GM19438 (cell line): ENCODE measurements around the gene SUMO3.

Experiments used
- ATAC-seq: cut with Tn5 transposase; IDR thresholded peaks from one replicate; pipeline ENCODE4 v1.9.1; 2021; ENCODE audit warnings: low read depth; ENCODE audit not compliant: unreplicated experiment

The SUMO3 gene

GRCh38 chr21:44847261-44848056, 29.6 kb upstream of the SUMO3 start:
- ATAC-seq = no peak

GRCh38 chr21:44846485-44847260, 28.8 kb upstream of the SUMO3 start:
- no peak for ATAC-seq

- no peak for ATAC-seq
Measured at GRCh38 chr21:44846224-44846484, 28.3 kb upstream of the SUMO3 start.

DNA sequence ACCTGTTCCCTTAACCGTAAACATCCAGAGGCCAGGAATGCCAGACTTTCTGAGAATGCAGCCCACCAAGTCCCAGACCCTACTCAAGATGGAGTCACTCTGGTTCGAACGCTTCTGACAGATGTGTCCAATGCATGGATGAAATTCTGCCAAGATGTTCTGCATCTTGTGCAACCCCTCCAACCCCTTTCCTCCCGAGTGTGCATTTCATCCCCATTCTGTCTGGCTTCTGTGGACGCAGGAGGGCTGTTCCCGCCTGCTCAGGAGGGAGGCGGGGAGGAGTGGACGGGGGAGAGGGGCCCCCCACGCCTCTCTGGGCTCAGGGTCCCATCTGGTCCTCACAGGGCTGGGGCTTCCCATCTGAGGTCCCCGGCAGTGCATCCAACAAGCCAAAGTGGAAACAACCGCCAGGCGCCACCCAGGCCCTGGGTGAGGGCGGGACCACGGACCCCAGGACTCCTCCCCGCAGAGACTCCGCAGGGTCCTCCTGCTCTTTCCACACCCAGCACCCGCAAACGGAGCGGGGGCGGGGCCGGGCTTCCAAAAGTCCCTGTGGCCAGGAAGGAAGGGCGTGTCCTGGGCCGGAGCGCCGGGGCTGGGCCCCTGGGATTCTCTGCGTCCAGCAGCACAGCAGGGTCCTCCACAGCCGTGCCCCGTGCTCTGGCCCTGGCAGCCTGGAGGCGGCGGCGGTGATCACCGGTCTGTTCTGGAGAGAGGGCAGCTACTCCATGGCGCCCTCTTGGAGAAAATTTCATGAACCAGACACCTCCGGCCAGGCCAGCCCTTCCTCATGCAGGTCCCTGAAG, 27.8 kb upstream of the SUMO3 start:
- ATAC-seq = no peak

DNA sequence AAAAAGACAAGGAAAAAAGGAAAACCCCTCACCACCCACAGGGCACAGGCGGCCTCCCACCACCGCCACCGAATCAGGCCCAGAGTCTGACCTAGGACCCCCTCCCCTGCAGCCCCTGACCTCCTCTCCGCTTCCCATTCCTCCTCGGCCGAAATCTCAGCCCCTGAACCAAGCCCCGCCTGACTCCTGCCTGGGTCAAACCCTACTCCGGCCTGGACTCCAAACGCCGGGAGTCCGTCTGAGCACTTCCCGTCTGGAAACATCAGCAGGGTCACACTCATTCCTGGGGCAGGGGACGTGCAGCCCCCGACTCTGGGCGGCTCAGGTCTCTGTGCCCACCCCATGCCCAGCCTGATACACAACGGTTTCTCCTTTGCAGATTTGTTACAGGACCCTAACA, 26.4 kb upstream of the SUMO3 start:
- no peak for ATAC-seq

GRCh38 chr21:44842721-44843445, 25.0 kb upstream of the SUMO3 start:
- ATAC-seq = no peak

DNA sequence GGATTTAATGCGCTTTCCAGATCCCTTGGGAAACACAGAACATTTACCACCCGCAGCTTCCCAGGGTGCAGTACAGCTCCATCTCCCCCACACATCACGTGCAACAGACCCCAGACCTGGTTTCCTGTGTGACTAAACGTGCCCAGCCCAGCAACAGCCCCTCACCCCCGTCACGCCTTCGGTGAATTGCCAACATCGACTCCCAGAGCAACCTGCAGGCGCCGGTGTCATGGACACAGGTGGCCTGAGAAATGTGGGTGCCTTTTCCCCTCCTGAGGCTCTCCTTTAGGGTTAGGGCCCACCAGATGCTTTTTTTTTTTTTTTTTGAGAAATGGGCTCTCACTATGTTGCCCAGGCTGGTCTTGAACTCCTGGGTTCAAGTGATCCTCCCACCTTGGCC, 24.2 kb upstream of the SUMO3 start:
- ATAC-seq = no peak

DNA sequence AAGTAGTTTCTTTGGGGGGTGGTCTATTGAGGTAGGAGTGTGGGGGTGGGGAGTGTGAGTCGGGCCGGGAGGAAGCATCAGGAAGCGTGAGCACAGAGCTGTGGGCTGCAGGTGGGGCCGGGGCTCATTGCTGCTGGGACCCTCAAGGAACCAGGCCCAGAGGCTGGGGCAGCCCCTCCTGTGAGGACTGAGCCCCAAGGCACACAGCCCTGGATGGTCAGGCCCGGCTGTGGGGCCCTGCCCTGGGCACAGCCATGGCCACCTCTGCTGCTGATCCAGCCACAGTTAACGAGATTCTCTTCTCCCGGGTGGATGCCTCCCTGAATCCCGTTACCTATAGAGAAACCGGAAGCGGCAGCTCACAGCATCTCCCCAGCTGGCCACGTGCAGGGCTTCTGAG, 22.9 kb upstream of the SUMO3 start:
- no peak for ATAC-seq

GRCh38 chr21:44838951-44839350, 21.1 kb upstream of the SUMO3 start:
- no peak for ATAC-seq

DNA sequence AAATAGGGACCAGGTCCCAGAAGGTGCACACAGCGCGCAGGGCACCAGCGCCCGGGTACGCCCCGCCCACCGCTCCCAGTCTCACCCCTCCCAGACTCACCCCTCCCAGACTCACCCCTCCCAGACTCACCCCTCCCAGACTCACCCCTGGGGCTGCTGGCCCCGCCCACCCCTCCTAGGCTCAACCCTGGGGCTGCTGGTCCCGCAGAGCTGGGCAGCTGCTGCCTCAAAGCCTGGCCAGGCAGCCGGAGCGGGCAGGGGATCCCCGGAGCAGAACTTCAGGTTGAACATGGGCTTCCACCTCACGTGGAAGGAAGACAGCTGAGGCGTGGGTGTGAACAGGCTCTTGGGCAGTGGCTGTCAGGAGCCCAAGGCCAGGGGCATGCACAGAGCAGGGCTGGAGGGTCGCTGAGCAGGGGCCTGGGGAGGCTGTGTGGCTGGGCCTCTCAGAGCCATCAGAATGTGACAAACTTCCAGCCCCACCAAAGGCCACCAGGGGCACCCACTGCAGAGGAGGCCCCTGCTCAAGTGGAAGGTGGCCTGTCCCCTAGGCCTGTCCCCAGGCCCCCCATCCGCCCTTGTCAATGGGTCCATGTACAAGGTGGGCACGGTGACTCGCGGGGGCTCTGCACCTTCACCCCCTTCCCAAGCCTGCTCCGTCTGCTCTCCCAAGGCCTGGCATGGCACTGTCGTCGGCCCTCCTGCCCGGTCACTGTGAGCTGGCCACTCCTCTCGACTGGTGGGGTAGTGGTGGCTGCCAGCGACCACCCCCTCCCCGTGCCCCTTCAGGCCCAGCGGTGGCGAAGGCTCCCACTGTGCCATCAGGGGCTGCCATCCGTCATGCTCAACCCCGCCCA, 20.4 kb upstream of the SUMO3 start:
- ATAC-seq = no peak

- ATAC-seq = no peak
Measured at GRCh38 chr21:44837537-44837936, 19.7 kb upstream of the SUMO3 start.

DNA sequence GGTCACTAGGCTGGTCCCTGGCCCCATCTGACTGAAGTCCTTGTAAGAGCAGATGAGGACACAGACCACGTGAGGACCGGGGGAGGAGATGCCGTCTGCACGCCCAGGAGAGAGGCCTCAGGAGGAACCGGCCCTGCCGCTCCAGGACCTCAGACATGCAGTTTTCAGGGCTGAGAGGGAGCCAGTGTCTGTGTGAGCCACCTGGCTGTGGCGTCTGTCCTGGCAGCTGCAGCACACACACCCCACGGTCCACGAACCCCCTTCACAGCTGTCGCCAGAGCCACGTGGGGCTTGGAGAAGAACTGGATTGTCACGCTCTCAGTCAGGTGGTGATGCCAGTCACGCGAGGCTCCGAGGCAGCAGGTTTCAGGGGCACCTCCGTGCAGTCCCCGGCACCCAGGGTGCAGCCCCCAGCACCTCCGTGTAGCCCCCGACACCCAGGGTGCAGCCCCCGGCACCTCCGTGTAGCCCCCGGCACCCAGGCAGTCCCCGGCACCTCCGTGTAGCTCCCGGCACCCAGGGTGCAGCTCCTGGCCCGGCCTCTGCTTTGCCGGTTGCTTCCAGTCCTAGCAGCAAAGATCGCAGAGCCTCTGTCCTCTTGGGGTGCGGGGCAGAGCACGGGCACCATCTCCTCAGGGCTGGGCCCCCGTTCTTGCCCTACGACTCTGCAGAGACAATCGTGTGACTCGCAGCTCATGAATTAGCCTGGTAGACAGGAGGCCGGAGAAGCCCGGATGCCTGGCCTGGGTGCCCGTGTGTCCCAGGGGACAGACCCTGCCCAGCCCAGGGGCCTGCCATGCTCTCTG, 19.0 kb upstream of the SUMO3 start:
- ATAC-seq = no peak

DNA sequence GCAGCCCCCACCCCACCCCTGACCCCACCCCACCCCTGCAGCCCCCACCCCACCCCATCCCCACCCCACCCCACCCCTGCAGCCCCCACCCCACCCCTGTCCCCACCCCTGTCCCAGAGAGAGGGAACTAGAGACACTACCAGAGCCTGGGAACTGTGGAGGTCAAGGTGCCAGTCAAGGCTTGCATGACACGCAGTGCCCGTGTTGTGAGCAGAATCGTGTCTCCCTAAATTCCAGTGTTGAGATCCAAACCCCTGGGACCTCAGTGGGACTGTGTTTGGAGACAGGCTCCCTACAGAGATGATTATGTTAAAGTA, 18.4 kb upstream of the SUMO3 start:
- ATAC-seq = no peak

- ATAC-seq = no peak
Measured at GRCh38 chr21:44835647-44835973, 17.7 kb upstream of the SUMO3 start.

GRCh38 chr21:44834951-44835646, 17.2 kb upstream of the SUMO3 start:
- no peak for ATAC-seq

DNA sequence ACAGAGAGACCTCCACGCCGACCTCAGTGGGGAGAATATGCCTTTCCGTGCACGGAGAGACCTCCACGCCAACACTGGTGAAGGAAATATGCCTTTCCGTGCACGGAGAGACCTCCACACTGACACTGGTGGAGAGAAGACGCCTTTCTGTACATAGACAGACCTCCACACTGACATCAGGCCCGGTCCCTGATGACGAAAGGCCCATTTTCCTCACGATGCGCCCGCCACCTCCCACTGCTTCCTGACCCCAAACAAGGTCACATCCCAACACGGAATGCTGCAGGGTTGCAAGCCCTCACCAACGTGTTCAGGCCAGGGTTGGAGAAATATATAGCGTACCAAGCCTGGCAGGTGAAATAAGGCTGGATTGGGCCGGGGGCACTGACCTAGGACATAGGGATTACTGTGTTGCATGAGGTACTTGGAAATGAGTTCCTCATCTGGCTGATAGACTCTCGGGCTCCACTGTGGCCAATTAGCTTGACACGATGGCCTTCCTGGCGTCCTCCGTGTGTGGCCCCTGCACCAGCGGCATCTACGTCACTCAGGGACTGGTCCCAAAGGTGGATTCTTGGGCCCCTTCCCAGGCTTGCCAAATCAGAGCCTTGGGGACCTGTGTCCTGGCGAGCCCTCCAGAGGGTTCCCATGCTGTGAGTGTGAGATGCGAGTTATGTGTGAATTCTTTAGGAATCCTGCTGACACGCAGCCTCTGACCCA, 16.5 kb upstream of the SUMO3 start:
- no peak for ATAC-seq

GRCh38 chr21:44833663-44834062, 15.8 kb upstream of the SUMO3 start:
- ATAC-seq = no peak
